DND-41 (cell line): Measurements from ENCODE around the gene CELSR3.

Experiments used
- ATAC-seq: fragments of 200-7000 bp; cut with Tn5 transposase; 3 replicates; pipeline ENCODE4 v1.9.1; 2021; ENCODE audit warnings: low read depth; ENCODE audit not compliant: insufficient read depth
- DNase-seq: peaks from one replicate; pipeline ENCODE4 v3.0.0-alpha.2; 2020
- H2AFZ ChIP-seq: 2 replicates; pipeline ENCODE4 v1.6.0; 2012; ENCODE audit warnings: low read depth, low read length
- H3K27ac ChIP-seq: 2 replicates; pipeline ENCODE4 v1.5.1; 2012; ENCODE audit warnings: low read length, inconsistent platforms
- H3K27me3 ChIP-seq: fragments of 200-600 bp; sonication (generic); 2 replicates; pipeline ENCODE4 v1.6.0; 2012; ENCODE audit warnings: low read length, mild to moderate bottlenecking, inconsistent platforms; ENCODE audit not compliant: insufficient read depth, poor library complexity
- H3K36me3 ChIP-seq: 2 replicates; pipeline ENCODE4 v1.5.1; 2012; ENCODE audit warnings: low read length, inconsistent platforms; ENCODE audit not compliant: insufficient read depth
- H3K4me1 ChIP-seq: 2 replicates; pipeline ENCODE4 v1.5.1; 2012; ENCODE audit warnings: mild to moderate bottlenecking, low read length; ENCODE audit not compliant: insufficient read depth
- H3K4me2 ChIP-seq: 2 replicates; pipeline ENCODE4 v1.6.0; 2012; ENCODE audit warnings: mild to moderate bottlenecking, moderate library complexity, low read length, inconsistent platforms; ENCODE audit not compliant: insufficient read depth
- H3K4me3 ChIP-seq, 2 experiments: fragments of 200-600 bp in 1 of 2; shearing (Covaris generic) in 1 of 2; 2 replicates each; pipeline ENCODE4 v1.5.1; 2012 to 2016; ENCODE audit warnings: inconsistent platforms in 2 of 2, low read length in 2 of 2, mild to moderate bottlenecking in 2 of 2, low read depth in 1 of 2, moderate library complexity in 1 of 2
- H3K79me2 ChIP-seq: 2 replicates; pipeline ENCODE4 v1.6.0; 2012; ENCODE audit warnings: low read length, inconsistent platforms; ENCODE audit not compliant: insufficient read depth
- H3K9ac ChIP-seq: 2 replicates; pipeline ENCODE4 v1.6.0; 2012; ENCODE audit warnings: low read depth, mild to moderate bottlenecking, inconsistent platforms, low read length, moderate library complexity
- H3K9me3 ChIP-seq: 2 replicates; pipeline ENCODE4 v1.5.1; 2012; ENCODE audit warnings: low read length, moderate library complexity, mild to moderate bottlenecking, inconsistent platforms; ENCODE audit not compliant: insufficient read depth, severe bottlenecking
- H4K20me1 ChIP-seq: 2 replicates; pipeline ENCODE4 v1.6.0; 2012; ENCODE audit warnings: low read length; ENCODE audit not compliant: insufficient read depth
- EZH2 ChIP-seq: IDR thresholded peaks from 3 replicates; pipeline ENCODE4 v1.6.1; 2012; ENCODE audit warnings: borderline replicate concordance, low read depth, mild to moderate bottlenecking, moderate library complexity, low read length, inconsistent platforms; ENCODE audit not compliant: severe bottlenecking
- TF ChIP-seq, protein P1 (sequence below): IDR thresholded peaks from 2 replicates; pipeline ENCODE4 v1.5.1; 2012; ENCODE audit warnings: borderline replicate concordance, low read length, moderate library complexity, mild to moderate bottlenecking; ENCODE audit not compliant: poor library complexity, severe bottlenecking; ENCODE audit errors: extremely low read depth

Gene CELSR3

DNA sequence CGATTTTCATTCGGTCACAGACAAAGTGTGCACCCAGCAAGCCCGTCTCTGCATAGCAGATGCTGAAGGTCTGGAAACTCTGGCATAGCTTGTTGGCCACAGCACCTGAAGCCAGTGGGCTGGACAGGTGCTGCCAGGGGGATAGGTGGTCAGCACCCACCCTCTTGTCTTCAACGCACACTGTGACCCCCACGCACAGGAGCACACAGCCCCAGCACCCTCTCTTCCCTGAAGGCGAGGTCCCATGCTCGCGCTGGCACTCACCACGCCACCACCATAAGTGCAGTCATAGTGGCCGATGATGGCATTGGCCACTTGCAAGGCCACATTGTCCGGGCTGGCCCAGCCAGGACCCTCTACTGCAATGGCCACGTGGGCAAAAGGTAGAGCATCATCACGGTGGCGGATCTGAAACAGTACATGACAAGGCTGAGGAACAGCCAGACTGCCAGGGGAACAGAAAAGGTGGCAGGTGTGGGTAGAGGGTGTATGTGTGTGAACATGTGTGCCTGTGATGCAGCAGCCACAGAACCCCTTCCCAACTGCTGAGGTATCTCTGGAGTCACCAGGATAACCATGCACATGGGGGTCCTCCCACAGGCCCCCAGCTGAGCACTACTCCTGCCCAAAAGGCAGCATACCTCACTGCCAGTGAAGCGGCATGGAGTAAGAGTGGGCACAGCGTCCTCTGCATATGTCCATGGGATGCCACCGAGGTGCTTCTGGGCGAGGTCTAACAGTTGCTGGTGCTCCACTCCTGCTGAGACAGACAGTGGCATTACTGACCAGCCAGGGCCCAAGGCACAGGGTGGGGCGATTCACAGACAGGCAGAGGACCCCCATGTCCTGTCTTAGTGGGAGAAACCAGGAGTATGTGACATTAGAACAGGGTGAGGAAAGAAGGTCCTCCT, 61.7 kb downstream of the CELSR3 start:
- Histone ChIP-seq H3K27ac (no peak overlapping the region), H3K36me3 (peaks cover 82% of the 10 kb centered on the region), H3K4me2 (no peak overlapping the region), H3K4me3 (no peak overlapping the region), H3K79me2 (no peaks in the 10 kb centered on the region), H3K9me3 (no peaks in the 10 kb centered on the region), H3K9ac (no peak overlapping the region), H4K20me1 (peaks cover 26% of the 10 kb centered on the region), H3K27me3 (no peaks in the 10 kb centered on the region), H2AFZ (no peak overlapping the region), H3K4me1 (no peaks in the 10 kb centered on the region)
- TF ChIP-seq, protein P1, sequence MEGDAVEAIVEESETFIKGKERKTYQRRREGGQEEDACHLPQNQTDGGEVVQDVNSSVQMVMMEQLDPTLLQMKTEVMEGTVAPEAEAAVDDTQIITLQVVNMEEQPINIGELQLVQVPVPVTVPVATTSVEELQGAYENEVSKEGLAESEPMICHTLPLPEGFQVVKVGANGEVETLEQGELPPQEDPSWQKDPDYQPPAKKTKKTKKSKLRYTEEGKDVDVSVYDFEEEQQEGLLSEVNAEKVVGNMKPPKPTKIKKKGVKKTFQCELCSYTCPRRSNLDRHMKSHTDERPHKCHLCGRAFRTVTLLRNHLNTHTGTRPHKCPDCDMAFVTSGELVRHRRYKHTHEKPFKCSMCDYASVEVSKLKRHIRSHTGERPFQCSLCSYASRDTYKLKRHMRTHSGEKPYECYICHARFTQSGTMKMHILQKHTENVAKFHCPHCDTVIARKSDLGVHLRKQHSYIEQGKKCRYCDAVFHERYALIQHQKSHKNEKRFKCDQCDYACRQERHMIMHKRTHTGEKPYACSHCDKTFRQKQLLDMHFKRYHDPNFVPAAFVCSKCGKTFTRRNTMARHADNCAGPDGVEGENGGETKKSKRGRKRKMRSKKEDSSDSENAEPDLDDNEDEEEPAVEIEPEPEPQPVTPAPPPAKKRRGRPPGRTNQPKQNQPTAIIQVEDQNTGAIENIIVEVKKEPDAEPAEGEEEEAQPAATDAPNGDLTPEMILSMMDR = no peak
- no peak for TF ChIP-seq EZH2
- ATAC-seq (no peak), DNase-seq (no peak)

DNA sequence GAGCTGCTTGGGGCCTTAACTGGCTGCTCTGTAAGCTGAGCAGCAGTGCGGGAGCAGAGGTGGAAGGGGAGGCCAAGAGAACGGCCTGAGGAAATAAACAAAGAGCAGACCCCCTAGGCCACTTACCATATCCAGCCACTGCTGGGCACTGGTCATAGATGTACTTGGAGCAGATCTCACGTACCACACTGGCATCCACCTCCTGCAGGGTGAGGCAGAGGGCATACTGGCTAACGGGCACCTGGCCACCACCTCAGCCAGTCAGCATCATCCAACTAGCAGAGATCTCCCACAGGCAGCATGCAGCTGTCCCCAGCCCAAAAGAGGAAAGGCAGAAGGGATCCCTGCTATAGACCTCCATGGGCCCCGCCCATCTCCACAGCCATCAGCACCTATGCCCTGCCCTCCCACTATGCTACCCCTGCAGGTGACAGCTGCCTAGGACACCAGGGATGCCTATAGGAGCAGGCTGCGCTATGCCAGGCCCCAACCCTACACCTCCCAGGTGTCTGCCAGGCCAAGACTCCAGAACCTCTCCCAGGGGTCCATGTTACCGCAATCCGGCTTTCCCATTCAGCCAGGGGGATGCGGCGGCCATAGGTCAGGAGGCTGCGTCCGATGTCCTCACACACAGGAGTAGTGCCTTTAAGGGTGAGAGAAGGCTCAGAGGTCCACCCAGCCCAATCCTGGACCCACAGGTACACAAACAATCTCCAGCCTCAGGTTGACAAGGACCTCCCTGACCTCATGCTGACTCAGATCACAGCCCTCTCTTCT, 63.0 kb downstream of the CELSR3 start:
- Histone ChIP-seq H3K9me3 (no peaks in the 10 kb centered on the region), H3K36me3 (peaks cover 69% of the 10 kb centered on the region), H3K79me2 (no peaks in the 10 kb centered on the region), H3K4me2 (no peak overlapping the region), H4K20me1 (peaks cover 26% of the 10 kb centered on the region), H3K4me1 (no peaks in the 10 kb centered on the region), H2AFZ (no peak overlapping the region), H3K27ac (no peak overlapping the region), H3K4me3 (no peak overlapping the region), H3K9ac (no peak overlapping the region), H3K27me3 (no peaks in the 10 kb centered on the region)
- no peak for ATAC-seq
- no peak for DNase-seq
- TF ChIP-seq, protein P1 = no peak
- no peak for TF ChIP-seq EZH2

DNA sequence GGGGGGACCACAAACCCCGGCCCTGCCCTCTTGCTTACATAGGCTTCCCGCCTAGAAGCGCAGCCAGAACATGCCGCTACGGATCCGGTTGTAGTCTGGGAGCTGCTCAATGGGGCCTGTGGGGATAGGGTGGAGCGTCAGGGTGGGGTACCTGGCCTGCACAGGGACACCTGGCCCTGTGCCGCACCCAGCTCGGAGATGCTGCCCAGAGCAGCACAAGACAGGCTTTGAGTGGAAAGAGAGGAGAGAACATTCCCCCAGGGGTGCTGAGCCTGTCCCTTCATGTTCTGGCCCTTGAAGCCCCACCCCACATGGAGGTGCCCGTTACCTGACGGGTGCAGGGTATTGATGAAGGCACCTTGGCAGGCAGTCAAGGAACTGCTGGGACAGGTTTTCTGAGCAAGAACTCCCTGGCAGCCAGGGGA, 63.6 kb downstream of the CELSR3 start:
- ATAC-seq (no peak), DNase-seq (no peak)
- H3K27me3 ChIP-seq = no peaks in the 10 kb centered on the region
- no peaks in the 10 kb centered on the region for H3K79me2 ChIP-seq
- no peaks in the 10 kb centered on the region for H3K4me1 ChIP-seq
- H3K9me3 ChIP-seq = no peaks in the 10 kb centered on the region
- no peak for TF ChIP-seq EZH2
- TF ChIP-seq, protein P1 = no peak
- H4K20me1 ChIP-seq = peaks cover 22% of the 10 kb centered on the region
- H2AFZ ChIP-seq = no peak overlapping the region
- no peak overlapping the region for H3K4me2 ChIP-seq
- H3K4me3 ChIP-seq = no peak overlapping the region
- peaks cover 63% of the 10 kb centered on the region for H3K36me3 ChIP-seq
- H3K9ac ChIP-seq = no peak overlapping the region
- H3K27ac ChIP-seq = no peak overlapping the region
